Prostate gland (tissue), 2 donors: ENCODE measurements around the gene THOP1. TPM values are rescaled to one million over a fixed set of nuclear protein-coding genes. Genes with fewer than 3 reads are reported as not detected.

Experiments
- DNase-seq: peaks from one replicate; pipeline ENCODE4 v3.0.0-alpha.2; 2019; ENCODE audit warnings: low spot score
- H3K27ac ChIP-seq, 2 donors: fragments of 200-600 bp; sonication (generic); 2 replicates each; pipeline ENCODE4 v1.5.1; 2017 to 2019
- H3K27me3 ChIP-seq: fragments of 200-600 bp; sonication (generic); replicated peaks from 2 replicates; pipeline ENCODE4 v1.5.1; 2019; ENCODE audit not compliant: insufficient read depth
- H3K36me3 ChIP-seq, 2 donors: fragments of 200-600 bp; sonication (generic); 1 replicate in 1 of 2; 2 replicates in 1 of 2; pipeline versions ENCODE4 v1.5.1 to v1.8.1; 2017 to 2019
- H3K4me1 ChIP-seq: fragments of 200-600 bp; sonication (generic); replicated peaks from 2 replicates; pipeline ENCODE4 v1.5.1; 2019
- H3K4me3 ChIP-seq, 2 donors: fragments of 200-600 bp; sonication (generic); 2 replicates each; pipeline ENCODE4 v1.5.1; 2017 to 2019
- H3K9me3 ChIP-seq: fragments of 200-600 bp; sonication (generic); 2 replicates; pipeline ENCODE4 v1.5.1; 2017
- POLR2A ChIP-seq: fragments of 450-650 bp; IDR thresholded peaks from one replicate; pipeline ENCODE4 v1.6.1; 2016; ENCODE audit warnings: antibody characterized with exemption, mild to moderate bottlenecking
- POLR2AphosphoS5 ChIP-seq: sonication (generic); formaldehyde crosslinking; IDR thresholded peaks from one replicate; pipeline ENCODE4 v1.6.1; 2017; ENCODE audit warnings: antibody characterized with exemption
- WGBS: methylation state at CpG from one replicate; pipeline ENCODE4 v1.1.5; 2018; 5-methylcytosine and 5-hydroxymethylcytosine counted together
- intact Hi-C: fragments of 100-400 bp; cut with DNase I; formaldehyde crosslinking; loops from one replicate; pipeline ENCODE4 v1.14.2; 2022
- total RNA-seq, 2 donors: library from RNA; depleted of rRNA; stranded (reverse); fragments of >200 nt; gene quantifications; one replicate each; pipeline ENCODE4 v1.1.0, GENCODE V29; 2016
- TF ChIP-seq, protein P1 (sequence below), 4 experiments: fragments of 200-600 bp in 2 of 4; fragments of 450-650 bp in 2 of 4; sonication (generic) in 2 of 4; IDR thresholded peaks; 1 replicate in 3 of 4; 2 replicates in 1 of 4; pipeline ENCODE4 v1.5.1; 2016 to 2019; ENCODE audit warnings: antibody characterized with exemption in 4 of 4, mild to moderate bottlenecking in 2 of 4, moderate library complexity in 2 of 4

Gene THOP1
- total RNA-seq, 2 donors from 2014 or later: 119 to 132 TPM

DNA sequence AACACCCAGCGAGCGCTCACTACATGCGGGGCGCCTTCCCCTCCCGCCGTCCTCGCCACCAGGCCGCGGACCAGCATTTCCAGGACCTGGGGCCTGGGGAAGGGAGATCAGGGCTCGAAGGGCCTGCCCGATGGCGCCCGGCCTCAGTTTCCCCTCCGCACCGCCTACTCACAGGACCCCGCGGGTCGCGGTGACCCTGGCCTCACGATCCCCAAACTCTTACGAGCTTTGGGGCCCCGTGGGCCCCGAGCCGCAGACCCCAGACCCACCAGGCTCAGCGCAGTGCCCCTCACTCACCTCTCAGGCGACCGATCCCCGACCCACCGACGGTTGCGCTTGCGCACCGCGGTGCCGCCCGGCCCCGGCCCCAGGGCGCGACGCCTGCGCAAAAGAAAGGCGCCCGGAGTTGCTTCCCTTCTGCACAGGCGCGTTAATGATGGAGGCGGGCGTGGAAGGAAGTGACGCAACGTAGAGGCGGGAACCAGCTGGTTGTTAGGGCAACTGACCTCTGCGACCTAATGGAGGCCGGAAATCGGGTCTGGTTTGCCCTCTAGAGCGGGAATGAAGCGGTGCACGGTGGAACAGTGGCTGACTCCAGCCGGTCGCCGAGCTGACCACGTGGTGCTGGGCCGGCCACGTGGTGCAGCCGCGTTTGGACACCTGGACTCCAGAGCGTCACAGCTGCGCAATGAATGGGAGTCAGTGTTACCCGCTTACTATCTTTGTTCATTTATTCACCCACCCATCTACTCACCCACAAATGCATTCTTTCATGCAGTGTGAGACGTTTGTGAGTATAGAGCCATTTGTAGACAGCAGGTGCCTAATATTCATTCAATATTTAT, 2.1 kb upstream of the THOP1 start, which contains the start of gene SGTA:
SGTA (minus strand) TSS at position 338 of the 845 bp plus-strand sequence. CDS start 14,205 bp downstream, outside the sequence.
- peak within 1 kb of the TSS; percentile 84 to 97 for H3K4me3 ChIP-seq
- H3K4me1 ChIP-seq: peaks cover 5% of the 10 kb centered on the region
- H3K9me3 ChIP-seq: no peaks in the 10 kb centered on the region
- intact Hi-C loops: loop anchor here (5.0 to 10.0 kb wide), 2 partner anchors 59 to 252 kb away; partner anchors contain the start of gene ZNF555
- H3K27ac ChIP-seq: peak within 1 kb of the TSS; percentile 85 to 87
- WGBS: under 1% methylated on average over 66 of the region's 68 CpGs
- H3K36me3 ChIP-seq: no peaks in the 10 kb centered on the region
- peak; percentile 96 for DNase-seq
- H3K27me3 ChIP-seq: no peaks in the 10 kb centered on the region
- peak; percentile 99 for TF ChIP-seq POLR2AphosphoS5
- TF ChIP-seq, protein P1, sequence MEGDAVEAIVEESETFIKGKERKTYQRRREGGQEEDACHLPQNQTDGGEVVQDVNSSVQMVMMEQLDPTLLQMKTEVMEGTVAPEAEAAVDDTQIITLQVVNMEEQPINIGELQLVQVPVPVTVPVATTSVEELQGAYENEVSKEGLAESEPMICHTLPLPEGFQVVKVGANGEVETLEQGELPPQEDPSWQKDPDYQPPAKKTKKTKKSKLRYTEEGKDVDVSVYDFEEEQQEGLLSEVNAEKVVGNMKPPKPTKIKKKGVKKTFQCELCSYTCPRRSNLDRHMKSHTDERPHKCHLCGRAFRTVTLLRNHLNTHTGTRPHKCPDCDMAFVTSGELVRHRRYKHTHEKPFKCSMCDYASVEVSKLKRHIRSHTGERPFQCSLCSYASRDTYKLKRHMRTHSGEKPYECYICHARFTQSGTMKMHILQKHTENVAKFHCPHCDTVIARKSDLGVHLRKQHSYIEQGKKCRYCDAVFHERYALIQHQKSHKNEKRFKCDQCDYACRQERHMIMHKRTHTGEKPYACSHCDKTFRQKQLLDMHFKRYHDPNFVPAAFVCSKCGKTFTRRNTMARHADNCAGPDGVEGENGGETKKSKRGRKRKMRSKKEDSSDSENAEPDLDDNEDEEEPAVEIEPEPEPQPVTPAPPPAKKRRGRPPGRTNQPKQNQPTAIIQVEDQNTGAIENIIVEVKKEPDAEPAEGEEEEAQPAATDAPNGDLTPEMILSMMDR (IDR thresholded peaks at IDR 0.05): peak in 3 of 4 experiments; percentile 21 to 76 (median 67)
- peak; percentile 79 for TF ChIP-seq POLR2A

DNA sequence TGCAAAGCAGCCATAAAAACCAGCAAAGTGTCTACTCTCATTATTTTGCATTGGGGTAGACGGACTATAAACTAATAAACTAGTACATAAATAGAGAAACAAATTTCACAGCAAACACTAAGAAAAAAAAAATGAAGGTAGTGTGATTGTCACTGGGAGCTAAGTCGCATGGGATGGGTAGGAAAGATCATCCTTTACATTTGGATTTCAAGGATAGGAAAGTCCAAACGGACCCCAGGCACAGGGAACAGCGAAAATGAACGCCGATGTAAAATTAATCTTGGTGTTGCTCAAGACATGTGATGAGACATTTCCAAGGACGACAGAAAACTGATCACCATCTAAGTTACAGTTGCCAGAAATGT, 1.5 kb upstream of the THOP1 start:
- no peak for TF ChIP-seq POLR2A
- TF ChIP-seq POLR2AphosphoS5: no peak
- TF ChIP-seq, protein P1 (IDR thresholded peaks at IDR 0.05): no peak
- Histone ChIP-seq H3K4me3 (peak overlapping the region in 1 of 2 donors; percentile 97), H3K9me3 (no peaks in the 10 kb centered on the region), H3K27ac (peak overlapping the region in 1 of 2 donors; percentile 87), H3K4me1 (peaks cover 5% of the 10 kb centered on the region), H3K36me3 (no peaks in the 10 kb centered on the region), H3K27me3 (no peaks in the 10 kb centered on the region)
- intact Hi-C loops: loop anchor here (5.0 to 10.0 kb wide), 2 partner anchors 59 to 251 kb away; partner anchors contain the start of gene ZNF555
- DNase-seq: no peak
- 73% methylated on average over 7 of the region's 7 CpGs for WGBS

DNA sequence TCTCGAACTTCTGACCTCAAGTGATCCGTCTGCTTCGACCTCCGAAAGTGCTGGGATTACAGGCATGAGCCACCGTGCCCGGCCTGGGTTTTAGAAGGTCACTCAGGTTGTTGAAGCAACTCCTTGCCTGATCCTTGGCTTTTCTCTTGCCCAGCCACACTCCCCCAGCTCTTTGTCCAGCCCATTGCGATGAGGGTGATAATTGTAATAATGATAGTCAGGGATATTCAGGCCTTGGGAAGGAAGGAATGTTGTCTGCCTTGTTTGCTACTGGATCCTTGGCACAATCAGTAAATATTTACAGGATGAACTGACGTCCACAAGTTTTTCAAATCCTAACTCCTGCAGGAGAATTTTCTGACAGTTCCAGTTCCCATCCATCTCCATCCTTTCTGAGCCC, 1.8 kb downstream of the THOP1 start:
- no peak for TF ChIP-seq POLR2AphosphoS5
- no peak for TF ChIP-seq POLR2A
- TF ChIP-seq, protein P1 (IDR thresholded peaks at IDR 0.05): no peak
- Histone ChIP-seq H3K27ac (no peak overlapping the region), H3K9me3 (no peaks in the 10 kb centered on the region), H3K4me3 (no peak overlapping the region), H3K4me1 (peaks cover 5% of the 10 kb centered on the region), H3K27me3 (no peaks in the 10 kb centered on the region), H3K36me3 (no peaks in the 10 kb centered on the region)
- no peak for DNase-seq
- WGBS: 82% methylated on average over 8 of the region's 8 CpGs
- intact Hi-C loops: loop anchor here (10.0 kb wide), 1 partner anchor 248 kb away; no protein-coding TSS in a partner anchor

DNA sequence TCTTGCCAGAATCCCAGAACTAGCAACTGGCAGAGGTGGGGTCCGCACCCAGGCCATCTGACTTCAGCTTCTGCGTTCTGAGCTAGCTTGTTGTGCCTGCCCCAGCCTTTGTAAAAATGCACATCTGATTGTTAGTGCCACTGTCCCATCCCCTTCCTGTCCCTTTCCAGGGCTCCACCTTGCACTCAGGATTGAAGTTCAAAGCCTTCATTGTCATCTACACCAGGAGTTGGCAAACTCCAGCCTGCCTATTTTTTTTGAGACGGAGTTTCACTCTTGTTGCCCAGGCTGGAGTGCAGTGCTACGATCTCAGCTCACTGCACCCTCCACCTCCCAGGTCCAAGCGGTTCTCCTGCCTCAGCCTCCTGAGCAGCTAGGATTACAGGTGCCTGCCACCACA, 2.9 kb downstream of the THOP1 start:
- Histone ChIP-seq H3K27me3 (no peaks in the 10 kb centered on the region), H3K27ac (no peak overlapping the region), H3K36me3 (no peaks in the 10 kb centered on the region), H3K4me1 (peaks cover 5% of the 10 kb centered on the region), H3K9me3 (no peaks in the 10 kb centered on the region), H3K4me3 (no peak overlapping the region)
- 89% methylated on average over 5 of the region's 5 CpGs for WGBS
- TF ChIP-seq POLR2AphosphoS5: no peak
- TF ChIP-seq, protein P1 (IDR thresholded peaks at IDR 0.05): no peak
- no peak for TF ChIP-seq POLR2A
- intact Hi-C loops: loop anchor here (10.0 kb wide), 1 partner anchor 247 kb away; no protein-coding TSS in a partner anchor
- DNase-seq: no peak
